Measurements from ENCODE around the gene MSH5.
A peak's percentile ranks its signal among the peaks of the same experiment; 100 is the strongest.
"Not testable (repeated sequence)": the region's sequence is repeated elsewhere in the genome, so short reads cannot be mapped to it uniquely, and the experiment has no call there.

MSH5 gene

DNA sequence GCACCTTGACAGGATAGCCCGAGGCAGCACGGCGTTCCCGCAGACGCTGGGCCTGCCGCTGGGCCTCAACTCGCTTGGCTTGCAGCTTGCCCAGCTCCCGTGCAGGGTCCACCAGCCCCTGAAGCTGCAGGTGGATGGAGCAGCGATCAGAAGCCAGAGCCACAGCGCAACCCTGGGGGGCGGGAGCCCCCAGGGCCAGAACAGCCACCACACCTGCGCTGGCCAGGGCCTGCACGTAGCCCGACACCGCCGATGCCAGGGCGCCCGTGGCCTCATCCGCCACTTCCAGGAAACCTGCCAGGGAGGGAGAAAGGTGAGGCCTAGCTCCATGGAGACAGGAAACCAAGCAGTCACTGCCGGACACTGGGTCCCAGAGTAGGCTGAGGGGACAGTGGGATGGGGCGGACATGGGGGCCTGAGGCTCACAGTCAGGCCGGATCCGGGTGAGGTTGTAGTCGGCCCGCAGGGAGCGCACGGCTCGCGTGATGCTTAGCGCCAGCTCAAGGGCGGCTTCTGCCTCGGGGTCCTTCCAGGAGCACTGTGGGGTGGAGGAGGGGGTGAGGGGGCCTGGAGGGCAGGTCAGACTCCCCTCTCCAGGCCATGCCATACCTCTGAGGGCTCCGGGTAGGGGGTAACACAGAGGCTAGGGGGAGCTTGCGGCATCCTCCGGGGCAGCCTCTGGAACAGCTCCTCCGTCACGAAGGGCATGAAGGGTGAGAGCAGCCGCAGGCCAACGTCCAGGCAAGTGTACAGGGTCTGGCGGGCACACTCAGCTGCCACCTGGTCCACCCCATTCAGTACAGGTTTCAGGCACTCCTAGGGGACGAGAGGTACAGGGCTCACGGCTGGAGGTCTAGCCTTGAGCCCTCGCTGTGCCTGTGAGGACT lies 39.4 kb downstream of the MSH5 start:
- no peak for DNase-seq (ENCODE audit: low read depth in 2 of 2)

DNA sequence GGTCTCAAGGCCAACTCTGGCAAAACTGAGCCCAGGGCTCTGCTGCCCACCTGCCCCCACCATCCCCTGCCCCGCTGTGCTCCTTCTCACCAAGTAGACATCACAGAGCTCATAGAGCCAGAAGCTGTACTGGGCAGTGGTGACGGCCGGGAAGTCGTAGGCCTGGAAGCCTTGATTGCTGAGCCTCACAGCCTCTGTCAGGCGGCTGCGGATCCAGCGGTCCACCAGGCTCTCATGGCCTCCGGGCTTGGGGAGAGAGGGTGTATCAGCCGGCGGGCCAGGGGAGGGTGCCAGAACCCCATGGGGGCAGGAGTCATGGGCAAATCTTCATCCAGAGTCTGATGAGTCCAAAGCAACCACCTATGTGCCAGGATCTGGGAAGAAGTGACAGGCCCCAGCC lies 40.1 kb downstream of the MSH5 start:
- no peak for DNase-seq (ENCODE audit: low read depth in 2 of 2)

GRCh38 chr6:31780507-31781243 lies 40.9 kb downstream of the MSH5 start:
- no peak for DNase-seq (ENCODE audit: low read depth in 2 of 2)

DNA sequence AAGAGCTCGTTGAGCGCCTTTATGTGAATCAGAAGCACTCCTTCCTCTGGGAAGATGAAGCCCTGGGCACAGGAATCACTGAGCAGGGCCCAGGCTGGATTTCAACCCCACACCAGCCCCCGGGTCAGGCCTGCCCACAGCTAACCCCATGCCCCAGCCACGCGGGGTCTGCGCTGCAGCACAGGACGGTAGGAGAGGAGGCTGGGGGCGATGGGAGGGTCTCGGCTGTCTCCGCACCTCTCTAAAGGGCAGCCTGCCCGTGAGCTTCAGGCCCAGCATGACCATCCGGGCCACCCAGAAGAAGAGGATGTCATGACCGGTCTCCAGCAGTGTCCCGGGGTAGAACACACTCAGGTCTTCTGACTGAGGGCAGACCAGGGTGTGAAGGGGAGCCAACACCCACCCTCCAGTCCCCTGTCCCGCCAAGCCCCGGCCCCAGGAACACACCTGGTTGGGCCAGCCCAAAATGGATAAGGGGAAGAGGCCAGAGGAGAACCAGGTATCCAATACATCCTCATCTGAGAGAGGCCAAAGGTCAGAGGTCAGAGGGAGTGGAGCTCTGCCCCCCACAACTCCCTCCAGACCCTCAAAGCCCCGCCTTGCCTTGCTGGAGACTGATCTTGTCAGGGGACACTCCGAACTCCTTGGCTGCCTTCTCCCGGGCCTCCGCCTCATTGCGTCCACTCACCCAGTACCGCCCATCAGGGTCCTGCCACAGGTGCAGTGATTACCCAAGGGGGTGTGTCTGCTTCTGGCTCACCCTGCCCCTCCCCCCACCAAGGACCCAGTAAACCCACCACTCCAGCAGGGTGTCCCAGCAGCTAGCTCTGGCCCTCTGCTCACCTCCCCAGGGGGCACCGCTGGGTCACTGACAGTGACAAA lies 41.7 kb downstream of the MSH5 start:
- no peak for DNase-seq (ENCODE audit: low read depth in 2 of 2)

DNA sequence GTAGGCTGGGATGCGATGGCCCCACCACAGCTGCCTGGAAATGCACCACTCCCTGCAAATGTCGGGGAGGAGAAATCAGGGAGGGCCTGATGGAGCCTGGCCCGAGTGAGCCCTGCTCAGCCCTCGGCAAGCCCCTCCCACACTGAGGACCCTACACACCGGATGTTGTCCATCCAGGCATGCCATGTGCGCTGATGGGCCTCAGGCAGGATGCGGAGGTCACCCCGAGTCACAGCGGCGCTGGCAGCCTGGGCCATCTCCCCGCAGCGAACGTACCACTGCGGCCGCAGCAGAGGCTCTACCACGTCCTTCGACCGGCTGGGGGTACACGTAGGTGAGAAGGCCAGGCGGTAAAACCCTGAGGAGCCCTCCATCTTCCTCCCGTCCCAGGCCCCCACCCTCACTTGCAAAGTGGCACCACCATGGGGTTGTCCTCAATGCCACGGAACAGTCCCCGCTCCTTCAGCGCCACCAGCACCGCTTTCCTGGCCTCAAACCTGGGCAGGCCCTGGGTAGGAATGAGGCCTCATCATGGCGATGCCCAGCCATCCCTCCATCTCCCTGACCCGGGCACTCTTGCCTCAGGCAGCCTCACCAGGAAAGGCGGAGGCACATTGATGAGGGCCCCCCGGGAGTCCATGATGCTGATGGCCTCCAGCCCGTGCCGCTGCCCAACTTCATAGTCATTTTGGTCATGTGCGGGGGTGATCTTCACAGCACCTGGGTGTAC lies 42.5 kb downstream of the MSH5 start:
- DNase-seq (ENCODE audit: low read depth in 2 of 2): no peak

DNA sequence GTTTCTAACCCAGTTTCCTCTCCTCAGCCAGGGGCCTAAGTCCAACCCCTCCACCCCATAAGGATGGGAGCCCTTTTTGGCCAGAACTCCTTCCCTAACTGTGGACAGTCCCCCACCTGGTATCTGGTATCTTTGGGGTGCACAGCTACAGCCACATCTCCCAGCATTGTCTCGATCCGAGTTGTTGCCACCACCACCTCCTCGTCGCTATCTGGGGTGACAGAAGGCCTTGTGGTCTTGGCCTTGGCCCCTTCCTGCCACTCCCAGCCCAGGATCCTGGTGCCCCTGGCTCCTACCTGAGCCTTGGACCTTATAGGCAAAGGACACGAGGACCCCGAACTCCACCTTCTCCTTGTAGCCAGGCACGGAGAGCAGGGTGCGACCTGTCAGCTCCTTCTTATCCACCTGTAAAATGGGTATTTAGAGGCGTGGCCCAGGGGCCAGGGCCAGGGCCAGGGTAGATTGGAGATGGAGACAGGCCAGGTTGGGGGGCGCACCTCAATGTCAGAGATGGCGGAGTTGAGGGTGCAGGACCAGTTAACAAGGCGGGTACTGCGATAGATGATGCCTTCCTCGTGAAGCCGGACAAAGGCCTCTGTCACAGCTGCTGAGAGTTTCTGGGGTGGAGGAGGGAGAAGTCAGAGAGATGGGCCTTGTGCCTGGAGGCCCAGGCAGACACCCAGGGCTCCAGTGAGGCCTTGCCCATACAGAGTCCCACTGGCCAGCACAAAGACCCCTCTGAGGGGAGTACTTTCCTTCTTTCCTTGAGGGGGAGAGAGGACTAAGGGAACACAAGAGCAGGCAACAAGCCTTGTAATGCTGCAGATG lies 44.5 kb downstream of the MSH5 start:
- no peak for DNase-seq (ENCODE audit: low read depth in 2 of 2)

DNA sequence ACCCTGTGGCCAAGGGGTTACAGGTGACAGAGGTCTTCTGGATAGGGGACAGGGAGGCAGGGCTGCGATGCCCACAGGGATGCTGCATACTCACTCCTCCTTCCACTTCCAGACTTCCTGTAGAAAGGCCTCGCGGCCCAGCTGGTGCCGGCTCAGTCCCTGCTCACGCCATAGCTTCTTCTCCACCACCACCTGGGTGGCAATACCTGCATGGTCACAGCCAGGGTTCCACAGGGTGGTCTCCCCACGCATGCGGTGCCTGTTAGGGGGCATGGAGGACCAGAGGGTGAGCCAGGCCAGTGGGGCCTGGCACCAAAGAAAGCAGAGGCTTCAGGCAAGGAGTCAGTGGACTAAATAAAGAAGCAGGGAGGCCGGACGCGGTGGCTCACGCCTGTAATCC lies 45.7 kb downstream of the MSH5 start:
- DNase-seq (ENCODE audit: low read depth in 2 of 2): no peak

GRCh38 chr6:31791324-31792089 lies 51.7 kb downstream of the MSH5 start:
- DNase-seq (ENCODE audit: low read depth in 2 of 2): no peak

DNA sequence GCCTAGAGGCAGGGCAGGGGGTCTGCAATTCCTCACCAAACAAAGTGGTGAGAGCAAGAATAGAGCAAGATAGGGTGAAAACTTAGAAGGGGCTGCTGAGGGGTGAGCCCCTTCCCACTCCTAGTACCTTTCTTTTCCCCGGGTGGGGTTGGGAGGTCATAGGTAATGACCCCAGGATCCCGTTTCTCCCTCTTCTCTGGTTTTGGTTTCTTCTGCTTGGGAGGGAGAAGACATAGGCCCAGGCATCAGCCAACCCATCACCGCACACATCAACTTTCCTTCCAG lies 52.2 kb downstream of the MSH5 start:
- DNase-seq (ENCODE audit: low read depth in 2 of 2): no peak

DNA sequence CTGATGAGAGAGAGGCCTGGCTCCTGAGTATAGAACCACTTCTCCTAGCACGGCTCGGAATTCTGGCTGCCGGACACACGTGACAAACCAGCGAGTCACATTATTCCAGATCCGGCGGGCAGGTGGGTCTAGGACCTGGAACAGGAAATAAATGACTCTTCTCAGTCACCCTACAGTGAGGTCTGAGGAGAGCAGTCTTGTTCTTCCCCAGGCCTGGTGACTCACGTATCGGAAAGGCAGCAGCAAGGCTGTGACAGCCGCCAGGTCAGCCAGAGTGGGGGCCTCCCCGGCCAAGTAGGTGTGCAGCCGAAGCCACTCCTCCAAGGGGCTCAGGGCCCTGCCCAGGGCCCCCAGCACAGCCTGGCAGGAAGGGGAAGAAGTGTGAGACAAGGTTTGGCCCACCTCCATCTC lies 53.0 kb downstream of the MSH5 start:
- DNase-seq (ENCODE audit: low read depth in 2 of 2): no peak

GRCh38 chr6:31793927-31794245 lies 54.1 kb downstream of the MSH5 start:
- DNase-seq (ENCODE audit: low read depth in 2 of 2): not testable (repeated sequence)

- DNase-seq (ENCODE audit: low read depth in 2 of 2): no peak
Measured at GRCh38 chr6:31794294-31794865, 54.6 kb downstream of the MSH5 start.

- no peak for DNase-seq (ENCODE audit: low read depth in 2 of 2)
Measured at GRCh38 chr6:31794866-31795615, 55.2 kb downstream of the MSH5 start.

DNA sequence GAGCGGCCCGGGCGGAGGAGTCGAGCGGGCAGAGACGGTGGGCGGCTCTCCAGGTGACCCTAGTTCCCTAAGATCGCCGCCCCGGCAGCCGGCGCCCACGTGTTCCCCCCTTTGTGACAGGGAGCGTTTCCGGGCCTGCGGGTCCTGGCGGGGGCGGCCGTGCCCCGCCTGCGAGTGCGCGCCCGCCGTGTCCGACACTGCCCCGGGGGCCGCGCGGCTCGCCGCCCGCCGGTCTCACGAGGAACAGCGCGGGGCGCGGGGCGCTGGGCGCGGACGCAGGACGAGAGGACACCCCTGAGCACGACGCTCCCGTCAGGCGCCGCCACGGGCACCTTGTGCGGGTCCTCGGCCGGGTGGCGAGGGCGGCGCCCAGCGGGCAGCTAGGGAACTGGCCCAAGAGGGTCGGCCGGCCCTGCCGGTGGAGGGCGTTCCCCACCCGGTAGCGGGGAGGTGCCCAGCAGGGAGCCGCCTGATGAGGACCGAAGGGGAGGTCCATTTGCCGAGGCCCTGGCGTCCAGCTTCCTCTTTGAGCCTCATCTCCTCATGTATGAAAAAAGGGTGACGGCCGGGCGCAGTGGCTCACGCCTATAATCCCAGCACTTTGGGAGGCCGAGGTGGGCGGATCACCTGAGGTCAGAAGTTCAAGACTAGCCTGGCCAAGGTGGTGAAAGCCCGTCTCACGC lies 56.0 kb downstream of the MSH5 start, which contains the start of gene VARS1:
VARS1 (minus strand) TSS at position 137 of the 683 bp plus-strand sequence. CDS start 535 bp downstream, outside the sequence.
- DNase-seq (ENCODE audit: low read depth in 2 of 2): peak; percentile 62 to 72

DNA sequence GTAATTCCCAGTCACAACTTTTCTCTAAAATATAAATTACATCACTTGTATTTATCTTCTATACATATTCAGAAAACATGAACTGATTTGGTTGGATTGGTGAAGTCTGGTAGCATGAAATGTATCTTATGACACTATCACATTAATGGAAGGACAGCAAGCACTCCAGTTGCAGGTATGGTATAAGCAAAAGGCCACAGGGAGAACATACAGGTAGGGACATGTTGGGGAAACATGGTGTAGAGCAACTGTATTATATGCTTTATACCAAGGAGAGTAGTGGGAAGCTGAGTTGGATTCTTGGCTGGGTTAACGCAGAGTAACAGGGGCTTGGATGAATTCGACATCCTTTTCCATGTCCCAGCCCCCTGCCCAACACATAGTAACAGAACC lies 57.2 kb downstream of the MSH5 start:
- no peak for DNase-seq (ENCODE audit: low read depth in 2 of 2)

GRCh38 chr6:31797588-31797987 lies 57.8 kb downstream of the MSH5 start:
- no peak for DNase-seq (ENCODE audit: low read depth in 2 of 2)

DNA sequence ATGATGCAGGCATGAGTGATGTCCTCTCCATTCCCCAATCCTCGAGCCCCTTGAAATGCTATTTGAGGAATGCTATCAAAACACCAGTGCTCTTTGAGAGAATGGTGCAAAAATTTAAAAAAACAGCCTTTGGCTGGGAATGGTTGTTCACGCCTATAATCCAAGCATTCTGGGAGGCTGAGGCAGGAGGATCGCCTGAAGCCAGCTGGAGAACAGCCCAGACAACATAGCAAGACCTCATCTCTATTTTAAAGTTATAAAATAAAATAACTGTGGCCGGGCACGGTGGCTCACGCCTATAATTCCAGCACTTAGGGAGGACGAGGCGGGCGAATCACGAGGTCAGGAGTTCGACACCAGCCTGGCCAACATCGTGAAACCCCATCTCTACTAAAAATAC lies 60.0 kb downstream of the MSH5 start:
- DNase-seq (ENCODE audit: low read depth in 2 of 2): no peak
